Activated CD4-positive, alpha-beta T cell treated with anti-CD3 and anti-CD28 coated beads, Interleukin-2, Interleukin-6, amounts not matched to agents 100 ng/mL and 50 ng/mL, durations not matched to agents 16 hours and 8 hours (primary cell): Measurements from ENCODE around the gene RUBCNL.
"Not testable (repeated sequence)": the region's sequence is repeated elsewhere in the genome, so short reads cannot be mapped to it uniquely, and the experiment has no call there.

Experiments used
- DNase-seq: peaks from one replicate; pipeline ENCODE4 v3.0.0-alpha.2; 2020

Gene RUBCNL

GRCh38 chr13:46372938-46373337, 14.1 kb downstream of the RUBCNL start:
- not testable (repeated sequence) for DNase-seq

GRCh38 chr13:46372071-46372470, 15.0 kb downstream of the RUBCNL start:
- no peak for DNase-seq

GRCh38 chr13:46369506-46370277, 17.4 kb downstream of the RUBCNL start:
- no peak for DNase-seq

- no peak for DNase-seq
These were observed 19.3 kb downstream of the RUBCNL start for GRCh38 chr13:46367617-46368327.

- no peak for DNase-seq
These were observed 25.6 kb downstream of the RUBCNL start for GRCh38 chr13:46361276-46361934.

- DNase-seq, result no peak
These were observed 26.4 kb downstream of the RUBCNL start for GRCh38 chr13:46360604-46361003.

GRCh38 chr13:46359714-46360113, 27.3 kb downstream of the RUBCNL start:
- DNase-seq, result no peak

- no peak for DNase-seq
These were observed 31.0 kb downstream of the RUBCNL start for GRCh38 chr13:46355901-46356590.

- no peak for DNase-seq
These were observed 32.0 kb downstream of the RUBCNL start for GRCh38 chr13:46355088-46355468.

GRCh38 chr13:46354156-46355087, 32.6 kb downstream of the RUBCNL start:
- peak; percentile 85 for DNase-seq

GRCh38 chr13:46352805-46353204, 34.2 kb downstream of the RUBCNL start:
- no peak for DNase-seq

- DNase-seq, result no peak
These were observed 37.0 kb downstream of the RUBCNL start for GRCh38 chr13:46350003-46350402.

- no peak for DNase-seq
These were observed 38.1 kb downstream of the RUBCNL start for GRCh38 chr13:46348961-46349360.

- no peak for DNase-seq
These were observed 39.8 kb downstream of the RUBCNL start for GRCh38 chr13:46347277-46347676.

- no peak for DNase-seq
These were observed 41.2 kb downstream of the RUBCNL start for GRCh38 chr13:46345866-46346265.

GRCh38 chr13:46345398-46345797, 41.7 kb downstream of the RUBCNL start:
- DNase-seq, result no peak

GRCh38 chr13:46343279-46343994, 43.6 kb downstream of the RUBCNL start:
- DNase-seq, result no peak

GRCh38 chr13:46342538-46342937, 44.5 kb downstream of the RUBCNL start:
- DNase-seq, result no peak

- DNase-seq, result peak; percentile 77
These were observed 45.8 kb downstream of the RUBCNL start for GRCh38 chr13:46341112-46341711.

GRCh38 chr13:46340631-46341111, 46.4 kb downstream of the RUBCNL start:
- no peak for DNase-seq

GRCh38 chr13:46340011-46340410, 47.0 kb downstream of the RUBCNL start:
- no peak for DNase-seq
